GM04504 (cell line): ENCODE data around the gene POU5F2.

Source experiments
- DNase-seq: peaks from one replicate; pipeline ENCODE4 v3.0.0-alpha.2; 2012; ENCODE audit warnings: low read depth

The POU5F2 gene, protein sequence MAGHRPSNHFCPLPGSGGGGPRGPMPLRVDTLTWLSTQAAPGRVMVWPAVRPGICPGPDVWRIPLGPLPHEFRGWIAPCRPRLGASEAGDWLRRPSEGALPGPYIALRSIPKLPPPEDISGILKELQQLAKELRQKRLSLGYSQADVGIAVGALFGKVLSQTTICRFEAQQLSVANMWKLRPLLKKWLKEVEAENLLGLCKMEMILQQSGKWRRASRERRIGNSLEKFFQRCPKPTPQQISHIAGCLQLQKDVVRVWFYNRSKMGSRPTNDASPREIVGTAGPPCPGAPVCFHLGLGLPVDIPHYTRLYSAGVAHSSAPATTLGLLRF

DNA sequence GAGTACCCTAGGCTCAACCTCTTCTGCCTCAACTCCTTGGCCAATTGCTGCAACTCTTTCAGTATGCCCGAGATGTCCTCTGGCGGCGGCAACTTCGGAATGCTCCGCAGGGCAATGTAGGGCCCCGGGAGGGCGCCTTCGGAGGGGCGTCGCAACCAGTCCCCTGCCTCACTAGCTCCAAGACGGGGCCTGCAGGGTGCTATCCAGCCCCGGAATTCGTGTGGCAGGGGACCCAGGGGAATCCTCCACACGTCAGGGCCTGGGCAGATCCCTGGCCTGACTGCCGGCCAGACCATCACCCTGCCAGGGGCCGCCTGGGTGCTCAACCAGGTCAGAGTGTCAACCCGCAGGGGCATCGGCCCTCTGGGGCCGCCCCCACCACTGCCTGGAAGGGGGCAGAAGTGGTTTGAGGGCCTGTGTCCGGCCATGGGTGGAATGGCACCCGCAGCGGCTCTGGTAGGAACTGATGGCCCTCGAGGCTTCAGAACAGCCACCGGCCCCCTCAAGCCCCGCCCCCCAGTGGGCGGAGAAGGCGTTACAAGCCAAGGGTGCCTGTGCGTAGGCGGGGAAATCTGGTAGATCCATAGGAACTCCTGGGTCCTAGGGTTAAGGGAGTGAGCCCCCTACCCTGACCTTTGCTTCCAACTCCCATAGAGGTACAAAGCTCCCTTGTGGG, at the start of gene POU5F2:
Gene POU5F2 (minus strand): TSS at position 465 of the 676 bp plus-strand sequence. CDS start 37 bp downstream, at position 428.
- no peak for DNase-seq

DNA sequence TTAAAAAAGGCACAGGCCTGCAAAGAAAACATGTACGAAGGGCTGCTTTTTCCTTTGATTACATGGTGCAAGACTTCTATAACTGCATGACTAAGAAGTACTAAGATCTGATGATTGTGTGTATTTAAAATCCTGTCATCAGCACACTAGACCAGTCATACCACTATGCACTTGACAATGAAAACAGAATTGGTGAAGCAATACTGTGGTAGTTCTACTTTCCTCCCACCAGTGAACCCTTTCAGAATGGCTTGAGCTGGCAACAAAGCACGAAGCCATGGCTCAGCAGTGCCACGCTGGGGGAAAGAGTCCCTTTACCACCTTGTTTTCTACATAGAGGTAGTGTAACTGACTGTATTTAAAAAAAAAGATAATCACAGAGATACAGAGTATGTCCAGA, 49.0 kb upstream of the POU5F2 start:
- DNase-seq = no peak

DNA sequence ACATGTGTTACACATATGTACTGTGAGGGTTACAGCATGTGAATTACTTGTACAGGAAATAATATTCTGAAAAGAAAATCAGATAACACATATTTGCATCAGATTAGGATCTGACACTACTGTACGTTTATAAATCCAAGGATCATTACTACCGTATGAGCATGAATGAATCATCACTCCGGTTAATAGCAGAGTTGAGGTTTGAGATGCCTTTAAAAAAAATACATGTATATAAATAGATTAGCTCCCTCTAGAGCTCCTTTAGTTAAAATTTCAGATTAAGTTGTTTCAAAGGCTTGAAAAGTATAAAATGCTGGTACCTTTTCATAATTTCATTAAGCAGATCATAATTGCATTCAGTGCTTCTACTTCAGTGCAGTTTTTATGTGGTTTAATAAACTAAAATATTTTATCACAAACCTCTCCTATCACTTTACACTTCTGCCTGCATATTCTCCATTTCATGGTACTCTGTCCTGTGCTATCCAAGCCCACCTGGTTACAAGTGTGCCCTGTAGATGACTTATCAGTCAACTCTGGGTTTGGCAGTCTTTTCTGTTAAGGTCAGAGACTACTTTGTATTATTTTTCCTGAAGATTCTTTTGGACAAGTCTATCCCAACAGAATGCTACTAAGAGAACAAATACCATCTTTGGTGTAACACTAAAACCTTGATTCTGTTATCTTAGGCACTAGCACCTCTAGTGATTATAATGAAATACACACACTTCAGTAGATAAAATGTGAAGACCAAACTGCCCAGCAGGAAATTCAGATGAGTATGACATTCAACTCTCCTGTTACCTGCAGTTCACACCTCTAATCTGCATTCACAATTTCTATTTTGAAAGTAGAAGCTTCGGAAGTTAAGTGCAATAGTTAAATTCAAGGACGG, 48.0 kb upstream of the POU5F2 start:
- peak; percentile 32 for DNase-seq

- DNase-seq = no peak
Measured at GRCh38 chr5:93787598-93787997, 46.2 kb upstream of the POU5F2 start.

- no peak for DNase-seq
Measured at GRCh38 chr5:93785475-93785874, 44.1 kb upstream of the POU5F2 start.

GRCh38 chr5:93782978-93783377, 41.6 kb upstream of the POU5F2 start:
- no peak for DNase-seq

DNA sequence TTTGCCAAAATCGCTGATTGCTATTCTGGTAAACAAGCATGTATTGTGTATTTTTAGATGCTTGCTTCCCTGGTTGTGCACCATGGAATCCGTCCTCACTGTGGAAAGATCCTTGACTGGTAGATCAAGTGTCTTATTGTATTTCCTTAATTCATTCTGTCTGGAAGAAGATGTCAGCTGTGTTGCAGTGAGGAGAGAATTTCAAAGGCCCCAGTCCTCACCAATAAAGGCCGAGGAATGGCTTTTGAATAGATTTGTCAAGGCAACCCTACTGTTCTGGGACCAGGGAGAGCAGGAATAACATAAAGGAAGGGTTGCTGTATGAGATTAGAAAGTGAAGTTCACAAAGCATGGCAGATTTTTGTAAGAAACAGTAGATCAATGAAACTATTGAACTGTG, 36.2 kb upstream of the POU5F2 start:
- no peak for DNase-seq

DNA sequence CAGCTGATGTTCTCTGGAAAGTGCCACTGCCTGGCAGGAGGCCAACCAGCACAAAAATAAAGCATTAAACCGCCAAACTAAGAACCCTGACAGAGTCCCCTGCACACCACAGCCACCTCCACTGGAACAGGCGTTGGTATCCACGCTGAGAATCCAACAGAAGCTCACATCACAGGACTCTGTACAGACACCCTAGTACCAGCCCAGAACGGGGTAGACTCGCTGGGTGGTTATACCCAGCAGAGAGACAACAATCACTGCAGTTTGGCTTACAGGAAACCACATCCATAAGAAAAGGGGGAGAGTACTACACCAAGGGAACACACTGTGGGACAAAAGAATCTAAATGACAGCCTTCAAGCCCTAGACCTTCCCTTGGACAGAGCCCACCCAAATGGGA, 15.0 kb upstream of the POU5F2 start:
- DNase-seq = no peak

- DNase-seq = no peak
Measured at GRCh38 chr5:93755716-93756115, 14.3 kb upstream of the POU5F2 start.

DNA sequence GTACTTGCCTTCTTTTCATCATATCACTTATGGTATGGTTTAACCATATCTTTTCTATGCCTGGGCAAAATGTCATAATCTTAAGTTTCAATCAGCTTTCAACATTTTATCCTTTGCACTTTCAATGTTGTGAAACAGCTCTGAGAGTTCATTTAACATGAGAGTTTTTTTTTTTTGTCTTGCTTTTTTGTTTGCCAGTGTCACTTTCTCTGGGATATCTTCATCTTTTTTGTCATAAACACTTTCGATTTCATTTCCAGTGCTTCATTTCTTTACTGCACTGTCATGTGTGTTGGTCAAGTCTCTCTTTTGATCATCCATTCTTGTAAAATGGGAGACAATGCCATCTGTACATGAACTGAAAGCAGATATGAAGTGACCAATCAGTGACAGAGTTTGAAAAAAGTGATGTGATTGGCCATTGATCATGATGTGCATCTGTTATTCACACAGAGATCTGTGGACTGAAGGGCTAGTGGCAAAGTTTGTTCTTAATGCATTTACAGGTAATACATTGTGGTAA, 7.5 kb upstream of the POU5F2 start:
- no peak for DNase-seq

DNA sequence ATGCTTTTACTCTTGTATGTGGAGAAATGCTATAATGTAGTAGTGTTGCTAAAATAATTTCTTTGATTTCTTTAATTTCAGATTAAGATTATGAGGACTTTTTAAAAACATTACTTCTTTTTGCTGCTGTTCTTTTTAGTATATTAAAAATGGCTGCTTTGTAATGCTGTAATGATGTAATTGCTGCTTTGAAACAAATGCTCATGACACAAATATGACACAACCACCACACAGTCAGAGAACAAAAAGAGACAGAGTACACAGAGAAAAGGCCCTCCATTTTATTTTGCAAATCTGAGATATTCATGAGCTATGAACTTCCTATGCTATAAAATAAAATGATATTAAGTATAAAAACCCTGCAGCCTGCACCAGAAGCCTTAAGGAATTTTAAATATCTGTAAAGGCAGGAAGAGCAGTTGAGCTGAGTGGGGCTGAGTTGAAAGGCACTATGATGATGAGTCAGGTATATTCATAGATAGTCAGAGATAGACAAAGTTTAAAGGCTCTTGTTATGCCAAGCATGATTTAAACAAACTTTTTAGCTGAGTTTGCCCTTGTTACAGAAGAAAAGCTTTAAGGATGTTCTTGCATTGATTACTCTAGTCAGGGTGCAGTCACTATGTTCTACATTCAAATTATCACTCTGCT, 5.1 kb upstream of the POU5F2 start:
- DNase-seq = peak; percentile 3

DNA sequence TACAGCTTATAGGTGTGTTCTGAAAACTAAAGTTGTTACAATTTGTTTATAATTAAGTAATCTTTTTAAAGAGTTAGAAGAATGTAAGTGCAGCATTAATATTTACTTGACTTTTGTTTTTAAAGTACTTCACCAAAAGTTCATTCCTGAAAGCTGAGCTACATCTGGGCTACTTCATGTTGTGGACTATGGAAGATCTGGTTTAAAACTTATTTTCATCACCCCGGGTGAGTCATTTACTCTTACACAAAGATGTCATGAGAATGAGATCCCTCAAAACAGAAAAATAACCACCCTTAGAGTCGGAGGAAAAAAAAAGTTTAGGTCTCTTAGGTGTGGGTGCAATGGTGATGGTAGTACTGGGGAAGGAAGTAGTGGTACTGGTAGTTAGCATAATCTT, 5.1 kb downstream of the POU5F2 start:
- peak; percentile 3 for DNase-seq

- DNase-seq = no peak
Measured at GRCh38 chr5:93735378-93735777, 6.0 kb downstream of the POU5F2 start.

DNA sequence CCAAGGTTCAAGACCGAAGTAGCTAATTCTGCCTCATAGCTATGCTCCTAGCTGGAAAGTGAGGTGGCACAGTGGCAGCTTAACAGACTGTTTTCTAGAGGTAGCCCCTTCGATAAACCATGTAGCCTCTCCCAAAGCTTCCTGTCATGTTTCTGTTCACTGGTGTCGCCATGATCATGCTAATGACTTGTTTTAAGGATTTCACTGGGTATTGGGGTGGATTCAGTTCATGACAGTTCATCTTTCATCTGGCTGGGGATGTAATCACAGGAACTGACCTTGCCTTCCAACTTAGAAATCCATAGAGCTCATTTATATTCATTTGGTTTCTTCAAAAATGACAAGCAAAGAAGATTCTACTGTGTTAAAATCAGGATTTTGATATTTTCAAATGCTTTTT, 9.4 kb downstream of the POU5F2 start:
- DNase-seq = no peak

DNA sequence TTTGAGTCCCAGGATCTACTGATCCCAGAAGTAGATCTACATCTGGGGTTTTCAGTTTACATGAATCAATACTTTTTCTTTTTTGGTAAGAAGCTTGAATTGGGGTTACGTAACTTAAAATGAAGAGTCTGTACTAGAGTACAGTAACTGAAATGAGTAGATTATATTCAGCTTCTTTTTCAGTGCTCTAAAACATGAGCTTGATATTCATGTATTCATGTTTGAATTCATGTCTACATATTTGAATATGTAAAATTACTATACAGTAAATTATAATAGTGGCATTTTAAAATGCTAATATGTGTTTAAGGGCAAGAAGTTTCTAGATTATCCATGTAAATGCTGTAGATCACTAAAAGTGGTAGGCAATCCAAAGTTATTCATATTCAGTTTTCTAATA, 14.8 kb downstream of the POU5F2 start:
- no peak for DNase-seq

GRCh38 chr5:93724791-93725190, 16.6 kb downstream of the POU5F2 start:
- DNase-seq = no peak

- DNase-seq = no peak
Measured at GRCh38 chr5:93723681-93724080, 17.7 kb downstream of the POU5F2 start.

GRCh38 chr5:93723005-93723404, 18.4 kb downstream of the POU5F2 start:
- no peak for DNase-seq

DNA sequence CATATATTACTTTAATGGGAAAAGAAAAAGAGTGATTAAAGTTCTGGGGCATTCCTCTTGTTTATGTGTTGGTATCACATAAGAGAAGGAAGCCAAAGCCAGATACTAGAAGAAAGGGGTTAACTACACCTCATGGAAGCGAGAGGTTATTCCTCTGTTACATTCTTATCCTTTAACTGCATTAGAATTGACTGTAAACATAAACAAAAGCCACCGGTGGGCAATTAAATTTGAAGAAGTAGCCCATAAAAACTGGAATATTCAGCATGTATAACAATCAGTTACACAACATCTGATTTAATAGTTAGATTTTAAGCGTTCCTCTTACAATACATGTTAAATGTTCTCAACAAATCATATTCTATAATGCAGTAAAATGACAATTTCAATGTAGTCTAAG, 18.8 kb downstream of the POU5F2 start:
- no peak for DNase-seq

DNA sequence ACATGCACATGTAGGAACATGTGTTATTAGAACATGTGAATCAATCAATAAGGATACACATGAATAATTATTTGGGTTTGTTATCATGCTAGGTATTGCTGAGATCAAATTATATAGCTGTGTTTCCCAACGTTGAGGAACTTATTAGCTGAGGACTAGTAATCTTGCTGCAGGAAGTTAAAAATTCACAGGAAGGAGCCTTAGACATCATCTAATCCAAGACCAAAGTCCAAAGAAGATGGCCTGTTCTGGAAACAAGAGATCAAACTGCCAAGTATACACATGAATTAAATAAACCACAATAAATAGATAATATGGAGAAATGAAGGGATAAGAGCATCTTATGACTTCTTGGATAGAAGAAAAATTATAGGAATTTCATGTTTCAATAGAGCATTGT, 19.9 kb downstream of the POU5F2 start:
- no peak for DNase-seq

- no peak for DNase-seq
Measured at GRCh38 chr5:93721071-93721470, 20.3 kb downstream of the POU5F2 start.

- DNase-seq = no peak
Measured at GRCh38 chr5:93717162-93717561, 24.2 kb downstream of the POU5F2 start.
